ENCODE results near the gene ADGRB2.

The ADGRB2 gene, protein sequence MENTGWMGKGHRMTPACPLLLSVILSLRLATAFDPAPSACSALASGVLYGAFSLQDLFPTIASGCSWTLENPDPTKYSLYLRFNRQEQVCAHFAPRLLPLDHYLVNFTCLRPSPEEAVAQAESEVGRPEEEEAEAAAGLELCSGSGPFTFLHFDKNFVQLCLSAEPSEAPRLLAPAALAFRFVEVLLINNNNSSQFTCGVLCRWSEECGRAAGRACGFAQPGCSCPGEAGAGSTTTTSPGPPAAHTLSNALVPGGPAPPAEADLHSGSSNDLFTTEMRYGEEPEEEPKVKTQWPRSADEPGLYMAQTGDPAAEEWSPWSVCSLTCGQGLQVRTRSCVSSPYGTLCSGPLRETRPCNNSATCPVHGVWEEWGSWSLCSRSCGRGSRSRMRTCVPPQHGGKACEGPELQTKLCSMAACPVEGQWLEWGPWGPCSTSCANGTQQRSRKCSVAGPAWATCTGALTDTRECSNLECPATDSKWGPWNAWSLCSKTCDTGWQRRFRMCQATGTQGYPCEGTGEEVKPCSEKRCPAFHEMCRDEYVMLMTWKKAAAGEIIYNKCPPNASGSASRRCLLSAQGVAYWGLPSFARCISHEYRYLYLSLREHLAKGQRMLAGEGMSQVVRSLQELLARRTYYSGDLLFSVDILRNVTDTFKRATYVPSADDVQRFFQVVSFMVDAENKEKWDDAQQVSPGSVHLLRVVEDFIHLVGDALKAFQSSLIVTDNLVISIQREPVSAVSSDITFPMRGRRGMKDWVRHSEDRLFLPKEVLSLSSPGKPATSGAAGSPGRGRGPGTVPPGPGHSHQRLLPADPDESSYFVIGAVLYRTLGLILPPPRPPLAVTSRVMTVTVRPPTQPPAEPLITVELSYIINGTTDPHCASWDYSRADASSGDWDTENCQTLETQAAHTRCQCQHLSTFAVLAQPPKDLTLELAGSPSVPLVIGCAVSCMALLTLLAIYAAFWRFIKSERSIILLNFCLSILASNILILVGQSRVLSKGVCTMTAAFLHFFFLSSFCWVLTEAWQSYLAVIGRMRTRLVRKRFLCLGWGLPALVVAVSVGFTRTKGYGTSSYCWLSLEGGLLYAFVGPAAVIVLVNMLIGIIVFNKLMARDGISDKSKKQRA (N-terminal part only)

DNA sequence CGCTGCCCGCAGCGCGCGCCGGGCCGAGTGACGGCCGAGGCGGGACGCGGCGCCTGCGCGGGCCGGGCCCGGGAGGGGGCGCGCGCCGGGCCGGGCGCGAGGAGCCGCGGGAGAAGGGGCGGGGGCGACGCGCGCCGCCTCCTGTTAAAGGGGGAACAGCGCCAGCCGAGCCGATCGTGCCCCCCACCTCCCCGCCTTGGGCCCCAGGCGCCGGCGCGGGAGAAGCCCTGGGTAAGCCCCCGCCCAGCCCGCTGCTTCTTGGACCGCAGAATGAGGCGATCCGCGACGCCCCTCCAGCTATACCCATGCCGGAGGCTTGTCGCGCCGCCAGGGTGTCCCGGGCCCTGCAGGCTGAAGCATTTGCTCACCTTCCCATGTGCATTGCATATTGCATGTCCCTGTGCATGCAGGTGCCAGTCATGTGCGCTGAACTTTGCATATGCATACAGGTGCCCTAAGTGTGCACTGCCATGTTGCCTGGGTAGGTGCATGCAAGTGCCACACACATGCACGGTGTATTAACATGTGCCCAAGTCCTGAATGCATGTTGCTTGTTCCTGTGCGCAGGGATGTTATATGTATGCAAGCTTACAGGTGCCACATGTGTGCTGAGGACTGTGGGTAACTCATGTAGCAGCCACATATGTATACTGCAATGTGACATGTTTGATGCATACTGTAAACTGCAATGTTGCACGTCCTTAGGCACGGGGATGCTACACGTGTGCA lies at the start of gene ADGRB2:
Gene ADGRB2 (minus strand): TSS at position 29 of the 729 bp plus-strand sequence. CDS start 7,119 bp downstream, outside the sequence.
- no peak for DNase-seq

DNA sequence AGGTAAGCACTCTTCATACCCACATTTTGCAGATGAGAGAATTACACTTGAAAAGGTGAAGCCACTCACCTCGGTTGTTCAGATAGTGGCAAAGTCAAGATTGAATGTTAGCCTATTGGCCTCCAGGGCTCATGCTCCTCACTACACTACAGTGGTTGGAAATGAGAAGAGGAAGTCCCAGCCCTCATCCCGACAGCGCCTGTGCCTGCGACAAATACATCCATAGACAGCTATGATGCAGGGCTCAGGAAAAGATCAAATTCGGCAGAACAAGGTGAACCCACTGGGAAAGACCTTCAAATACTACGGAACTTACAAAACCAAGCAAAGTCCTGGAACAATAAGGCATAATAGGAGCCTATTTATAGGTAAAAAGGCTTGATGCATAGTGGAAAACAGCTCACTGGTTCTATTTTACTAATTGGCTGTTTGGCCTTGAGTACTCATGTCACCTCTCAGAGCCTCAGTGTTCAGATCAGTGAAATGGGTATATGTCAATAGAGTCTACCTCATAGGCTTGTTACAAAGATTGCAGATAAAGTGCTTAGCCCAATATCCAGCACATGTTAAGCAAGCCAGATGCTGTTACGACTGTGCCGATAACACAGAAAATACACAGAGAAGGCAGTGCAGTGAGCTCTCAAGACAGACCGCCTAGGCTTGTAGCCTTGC lies 48.2 kb upstream of the ADGRB2 start:
- no peak for DNase-seq

DNA sequence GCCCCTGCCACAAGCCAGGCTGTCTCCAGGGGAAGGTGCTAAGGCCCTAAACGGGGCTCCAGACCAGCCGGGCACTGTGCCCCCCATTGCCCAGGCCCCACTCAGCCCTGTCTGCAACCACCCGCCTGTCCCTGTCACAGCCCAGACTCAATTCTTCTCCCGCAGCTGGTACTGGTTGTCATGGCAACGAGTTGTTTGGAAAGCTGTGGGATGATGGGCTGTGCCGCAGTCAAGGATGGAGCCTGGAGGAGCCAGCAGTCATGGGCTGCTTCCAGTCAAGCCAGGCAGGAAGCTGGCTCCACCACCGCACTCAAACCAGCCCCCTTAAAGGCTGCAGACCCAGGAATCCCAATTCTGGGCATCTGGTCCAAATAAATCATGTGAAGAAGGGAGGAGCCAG lies 47.5 kb upstream of the ADGRB2 start:
- DNase-seq: peak; percentile 19

DNA sequence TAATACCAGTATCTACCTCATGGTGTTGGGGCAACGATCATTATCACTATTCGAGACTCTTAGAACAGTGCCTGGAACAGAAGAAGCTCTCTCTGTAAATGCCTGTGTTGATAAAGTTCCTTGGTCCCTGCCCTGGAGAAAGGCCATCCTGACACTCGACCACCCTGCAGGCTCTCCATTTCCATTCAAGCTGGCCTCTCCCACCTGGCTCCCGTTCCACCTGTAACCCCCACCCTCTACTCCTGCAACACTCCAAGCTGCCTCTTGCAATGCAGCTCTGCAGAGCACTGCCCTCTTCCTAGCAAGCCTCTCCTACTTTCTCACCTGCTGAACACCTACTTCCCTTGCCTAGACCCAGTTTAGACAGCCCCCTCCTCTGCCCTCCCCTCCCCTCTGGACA lies 45.6 kb upstream of the ADGRB2 start:
- no peak for DNase-seq

DNA sequence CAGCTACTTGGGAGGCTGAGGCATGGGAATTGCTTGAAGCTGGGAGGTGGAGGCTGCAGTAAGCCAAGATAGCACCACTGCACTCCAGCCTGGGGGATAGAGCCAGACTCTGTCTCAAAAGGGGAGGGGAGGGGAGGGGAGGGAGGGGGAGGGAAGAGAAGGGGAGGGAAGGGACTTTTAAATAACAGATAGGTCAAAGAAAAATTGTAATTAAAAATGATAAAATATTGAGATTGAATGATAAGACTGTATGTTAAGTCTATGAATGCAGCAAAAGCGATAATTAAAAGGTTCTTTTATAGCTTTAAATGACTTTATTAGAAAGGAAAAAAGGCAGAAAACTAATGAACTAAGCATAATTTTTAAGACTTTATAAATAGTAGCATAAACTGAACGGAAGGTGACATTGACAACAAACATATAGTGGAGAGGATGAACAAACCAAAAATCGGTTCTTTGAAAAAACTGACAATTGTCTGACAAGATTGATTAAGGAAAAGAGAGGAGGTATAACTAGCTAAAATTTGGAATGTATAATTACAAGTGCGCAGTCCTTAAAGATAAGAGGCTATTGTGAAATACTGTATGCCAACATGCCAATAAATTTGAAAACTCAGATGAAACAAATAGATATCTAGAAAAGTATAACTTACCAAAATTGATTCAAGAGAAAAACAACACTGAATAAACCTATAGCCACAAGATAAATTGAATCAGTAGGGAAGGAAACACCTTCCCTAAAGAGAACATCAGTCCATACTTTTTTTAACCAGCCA lies 43.3 kb upstream of the ADGRB2 start:
- DNase-seq: no peak

DNA sequence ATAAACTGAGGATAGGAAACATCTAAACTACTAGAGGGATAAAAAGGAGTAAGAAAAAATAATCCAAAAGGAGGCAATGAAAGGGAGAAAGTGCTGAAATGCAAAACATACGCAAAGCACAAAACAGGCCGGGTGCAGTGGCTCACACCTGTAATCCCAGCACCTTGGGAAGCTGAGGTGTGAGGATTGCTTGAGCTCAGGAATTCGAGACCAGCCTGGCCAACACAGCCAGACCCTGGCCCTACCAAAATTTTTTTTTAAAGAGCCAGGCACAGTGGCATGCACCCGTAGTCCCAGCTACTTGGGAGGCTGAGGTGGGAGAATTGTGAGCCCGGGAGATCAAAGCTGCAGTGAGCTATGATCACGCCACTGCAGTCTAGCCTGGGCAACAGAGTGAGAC lies 41.2 kb upstream of the ADGRB2 start:
- no peak for DNase-seq

DNA sequence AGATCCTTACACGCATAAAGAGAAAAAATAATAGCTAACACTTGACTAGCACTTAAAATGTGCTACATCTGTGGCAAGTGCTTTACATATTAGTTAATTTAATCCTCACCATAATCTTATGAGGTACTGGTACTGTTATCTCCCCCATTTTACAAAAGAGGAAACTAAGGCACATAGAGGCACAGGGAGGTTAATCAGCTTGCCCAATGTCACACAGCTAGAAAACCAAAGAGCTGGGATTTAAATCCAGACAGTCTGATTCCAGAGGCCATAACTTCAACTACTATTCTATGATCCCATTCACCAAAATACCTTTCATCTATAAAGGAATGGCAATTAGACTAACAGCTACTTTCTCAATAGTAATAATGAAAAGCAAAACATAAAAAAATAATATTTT lies 40.0 kb upstream of the ADGRB2 start:
- DNase-seq: no peak

DNA sequence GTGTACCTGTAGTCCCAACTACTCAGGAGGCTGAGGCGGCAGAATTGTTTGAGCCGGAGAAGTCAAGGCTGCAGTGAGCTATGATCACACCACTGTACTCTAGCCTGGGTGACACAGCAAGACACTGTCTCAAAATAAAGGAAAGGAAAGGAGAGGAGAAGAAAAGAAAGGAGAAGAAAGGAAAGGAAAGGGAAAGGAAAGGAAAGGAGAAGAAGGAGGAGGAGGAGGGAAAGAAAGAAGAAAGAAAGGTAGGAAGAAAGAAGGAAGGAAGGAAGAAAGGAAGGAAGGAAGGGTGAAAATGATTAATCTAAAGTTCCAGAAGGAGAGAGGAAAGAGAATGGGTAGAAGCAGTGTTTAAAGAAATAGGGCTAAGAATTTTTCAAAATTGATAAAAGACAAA lies 39.5 kb upstream of the ADGRB2 start:
- DNase-seq: no peak

DNA sequence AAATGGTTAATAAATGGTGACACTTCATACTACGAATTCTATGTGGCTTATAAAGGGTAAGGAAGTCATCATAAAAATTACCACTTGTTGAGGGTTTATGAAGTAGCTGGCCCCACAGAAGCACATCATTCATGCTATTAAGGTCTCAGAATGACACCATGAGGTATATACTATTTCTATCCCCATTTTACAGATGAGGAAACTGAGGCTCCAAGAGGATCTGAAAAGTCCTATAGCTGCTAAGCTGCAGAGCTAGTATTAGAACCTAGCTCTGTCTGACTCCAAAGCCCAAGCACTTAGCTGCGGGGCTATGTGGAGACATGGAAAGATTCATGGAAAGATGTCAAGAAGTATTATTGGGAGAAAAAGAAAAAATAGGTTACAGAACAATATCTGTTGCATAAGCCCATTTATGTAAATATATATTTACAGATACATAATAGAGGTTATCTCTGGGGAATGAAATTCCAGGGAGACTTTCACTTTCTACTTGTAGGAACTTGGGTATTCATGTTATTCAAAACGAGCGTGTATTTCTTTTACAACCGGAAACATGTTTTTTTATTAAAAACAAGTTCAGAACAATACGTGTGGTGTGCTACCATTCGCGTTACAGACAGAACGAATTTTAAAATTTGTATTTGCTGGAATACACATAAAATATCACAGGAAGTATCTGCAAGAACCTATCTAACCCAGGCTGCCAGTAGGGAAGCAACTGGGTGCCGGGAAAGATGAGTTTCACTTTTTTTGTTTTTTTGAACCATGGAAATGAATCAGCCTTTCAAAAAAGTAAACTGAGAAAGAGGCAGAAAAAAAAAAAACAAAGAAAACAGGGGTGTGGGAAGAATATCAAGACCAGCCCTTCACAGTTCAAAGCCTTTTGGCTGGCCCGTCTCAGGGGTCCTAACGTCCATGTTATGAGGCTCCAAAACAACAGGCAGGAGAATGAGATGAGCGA lies 38.3 kb upstream of the ADGRB2 start:
- DNase-seq: no peak

DNA sequence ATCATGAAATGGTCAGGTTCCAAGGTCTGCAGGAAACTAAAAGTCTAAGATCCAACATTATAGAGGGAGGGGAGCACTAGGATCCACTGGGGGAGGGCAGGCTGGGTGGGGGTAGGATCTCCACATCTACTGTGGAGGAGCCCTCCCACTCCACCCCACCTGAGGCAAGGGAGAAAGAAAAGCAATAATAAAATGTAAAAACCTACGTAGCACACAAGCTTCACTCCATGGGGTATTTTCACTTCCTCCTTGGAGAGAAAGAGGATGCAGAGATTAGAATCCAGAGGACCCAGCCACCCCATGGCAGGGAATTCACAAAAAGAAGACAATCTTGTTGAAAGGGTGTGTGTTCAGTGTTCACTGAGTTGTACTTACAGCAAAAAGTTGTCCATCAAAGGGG lies 37.3 kb upstream of the ADGRB2 start:
- DNase-seq: no peak

DNA sequence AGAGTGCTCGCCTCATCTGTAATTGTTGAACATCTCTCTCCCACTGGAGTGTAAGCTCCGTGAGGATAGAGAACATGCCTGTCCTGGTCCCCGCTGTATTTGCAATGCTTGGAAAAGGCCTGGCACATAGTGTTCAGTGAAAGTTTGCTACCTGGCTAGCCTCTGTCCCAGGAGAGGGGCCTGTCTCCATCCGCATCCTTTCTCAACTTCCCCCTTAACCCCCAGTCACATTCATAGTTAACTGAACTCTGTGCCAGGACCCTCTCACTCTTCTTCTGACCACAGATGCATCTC lies 36.5 kb upstream of the ADGRB2 start:
- DNase-seq: no peak

DNA sequence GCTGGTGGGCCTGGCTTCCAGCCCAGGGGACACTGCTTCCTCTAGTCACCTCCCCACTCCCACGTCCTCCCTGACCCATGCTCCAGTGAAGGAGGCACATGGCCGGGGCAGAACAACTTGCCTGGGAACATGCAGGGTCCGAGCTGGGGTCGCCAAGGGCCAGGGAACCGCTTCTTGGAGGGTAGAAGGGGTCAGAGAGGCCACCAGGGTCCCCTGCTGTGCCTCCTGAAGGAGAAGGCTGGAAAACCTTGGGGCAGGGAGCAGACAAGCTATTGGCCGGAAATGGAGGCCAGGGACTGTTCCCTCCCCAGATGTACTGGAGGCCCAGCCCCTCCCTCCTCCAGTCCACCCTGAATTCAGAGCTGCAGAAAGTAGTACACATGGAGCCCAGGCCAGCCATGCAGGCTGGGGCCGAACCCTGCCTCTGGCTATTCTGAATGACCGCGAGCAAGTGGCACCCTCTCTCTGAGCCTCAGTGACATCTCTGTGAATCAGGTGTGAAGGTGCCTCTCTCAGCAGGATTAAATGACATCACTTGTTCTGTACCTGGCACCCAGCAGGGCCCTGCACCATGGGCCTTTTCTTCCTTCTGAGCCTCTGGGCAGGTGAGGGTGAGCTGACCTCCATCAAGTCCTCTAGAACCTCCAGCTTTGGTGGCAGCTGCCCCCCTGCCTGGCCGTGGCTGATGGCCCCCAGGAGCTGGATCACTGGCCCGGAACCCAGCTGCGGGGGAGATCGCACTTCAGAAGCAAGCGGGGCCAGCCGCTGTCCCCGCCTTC lies 35.9 kb upstream of the ADGRB2 start:
- no peak for DNase-seq

DNA sequence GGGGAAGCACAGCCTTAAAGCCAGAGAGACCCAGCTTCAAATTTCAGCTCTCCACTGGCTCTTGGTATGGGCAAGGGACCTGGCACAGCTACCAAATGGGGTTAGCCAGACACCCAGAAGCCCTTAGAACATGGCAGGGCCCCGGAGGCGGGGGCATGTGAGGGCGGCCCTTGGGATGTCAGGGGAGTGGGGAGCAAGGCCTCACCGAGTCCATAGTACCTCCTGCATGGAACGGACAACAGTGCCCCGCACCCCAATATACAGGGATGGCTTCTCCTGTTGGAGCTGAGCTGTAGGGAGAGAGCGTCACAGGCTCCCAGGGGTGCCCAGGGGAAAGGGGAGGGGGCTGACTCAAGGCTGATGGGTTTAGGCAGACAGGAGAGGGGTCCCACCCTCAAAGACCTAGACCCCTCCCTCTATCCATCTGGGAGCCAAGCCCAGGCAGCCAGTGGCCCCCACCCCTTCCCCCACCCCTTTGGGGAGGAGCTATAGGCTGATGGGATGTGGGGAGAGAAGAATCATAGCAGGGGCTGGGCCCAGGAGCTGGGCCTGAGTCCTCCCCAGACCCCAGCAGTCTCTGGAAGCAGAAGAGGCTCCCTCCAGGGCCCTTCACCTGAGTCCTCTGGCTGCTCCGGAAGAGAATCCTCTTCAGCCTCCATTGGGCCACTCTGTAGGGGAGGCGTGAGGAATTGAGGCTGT lies 35.2 kb upstream of the ADGRB2 start:
- DNase-seq: no peak

DNA sequence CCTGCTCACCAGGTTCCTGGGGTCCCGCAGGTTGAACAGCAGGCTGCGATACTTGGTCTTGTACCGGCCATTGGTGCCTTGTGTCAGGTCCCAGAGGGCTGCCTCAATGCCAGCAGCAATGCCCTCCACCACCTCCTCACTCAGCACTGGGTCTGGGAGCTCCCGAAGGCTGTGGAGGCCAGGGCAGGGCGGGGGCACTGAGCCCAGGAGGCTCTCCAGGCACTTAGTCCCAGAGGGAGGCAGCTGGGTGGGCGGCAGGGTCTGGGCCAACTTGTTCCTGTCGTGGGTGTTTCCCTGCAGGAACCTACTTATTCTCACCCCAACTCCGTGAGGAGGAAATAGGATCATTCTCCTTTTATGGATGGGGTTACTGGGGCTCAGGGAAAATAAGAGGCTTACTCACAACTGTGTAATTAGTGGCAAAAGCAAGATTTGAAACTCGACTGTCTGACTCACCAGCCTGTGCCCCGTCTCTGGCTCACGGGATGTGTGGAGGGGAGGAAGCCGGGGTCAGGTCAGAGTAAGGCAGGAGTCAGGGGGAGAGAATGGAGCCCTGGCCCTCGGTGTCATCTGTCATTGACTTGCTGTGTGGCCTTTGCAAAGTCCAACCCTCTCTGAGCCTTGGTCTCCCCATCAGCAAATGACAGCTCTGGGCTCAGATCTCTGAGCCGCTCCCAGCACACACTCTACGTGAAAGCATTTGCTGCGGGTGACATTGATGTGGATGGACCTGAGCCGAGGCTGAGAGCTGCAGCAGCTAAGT lies 34.5 kb upstream of the ADGRB2 start:
- peak; percentile 82 for DNase-seq

DNA sequence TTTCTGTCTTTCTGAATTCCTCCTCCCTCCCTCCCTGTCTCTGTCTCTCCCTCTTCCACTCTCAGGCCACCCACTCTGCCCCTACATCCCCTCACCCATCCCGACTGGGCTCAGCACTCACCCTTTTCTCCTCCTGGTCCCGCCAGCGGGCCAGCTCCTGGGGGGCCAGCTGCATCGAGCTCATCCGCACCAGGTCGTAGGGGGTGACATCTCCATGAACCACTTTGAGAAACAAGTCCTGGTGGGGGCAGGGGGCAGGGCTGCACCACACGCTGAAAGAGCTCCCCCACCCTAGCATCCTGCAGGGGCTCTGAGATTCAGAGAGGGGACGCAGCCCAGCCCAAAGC lies 33.9 kb upstream of the ADGRB2 start:
- DNase-seq: no peak

DNA sequence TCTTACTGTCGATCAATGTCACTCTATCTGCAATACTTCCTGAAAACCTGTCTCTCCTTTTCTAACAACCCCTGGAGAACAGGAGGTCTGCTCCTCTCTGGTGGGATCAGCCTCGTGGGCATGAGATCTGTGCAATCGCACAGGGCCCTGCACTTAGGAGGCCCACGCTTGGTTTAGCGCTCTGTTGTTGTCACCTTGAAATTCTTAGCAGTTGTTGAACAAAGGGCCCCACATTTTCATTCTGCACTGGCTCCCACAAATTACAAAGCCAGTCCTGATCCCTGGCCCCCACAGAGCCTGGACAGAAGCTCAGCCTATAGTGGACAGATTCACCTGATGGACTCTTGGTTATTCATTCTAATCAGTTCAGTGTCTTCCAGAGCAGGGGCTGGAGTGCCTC lies 33.1 kb upstream of the ADGRB2 start:
- DNase-seq: no peak

DNA sequence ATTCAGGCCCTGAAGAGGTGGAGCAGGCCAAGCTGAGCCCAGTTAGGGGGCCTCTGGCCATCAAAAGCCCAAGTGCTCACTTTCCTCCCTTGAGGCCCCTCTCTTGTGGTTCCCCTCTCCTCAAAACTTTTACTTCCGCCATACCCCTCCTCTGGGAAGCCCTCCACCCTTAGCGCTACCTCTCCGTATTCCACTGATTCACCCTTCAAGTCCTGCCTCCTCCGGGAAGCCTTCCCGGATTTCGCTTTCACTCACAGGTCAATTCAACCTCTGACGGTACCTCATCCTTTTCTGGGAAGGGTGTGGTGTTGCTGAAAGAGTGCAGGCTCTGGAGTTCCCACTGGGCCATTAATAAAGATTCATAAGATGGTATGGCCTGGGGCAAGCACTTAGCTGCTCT lies 32.6 kb upstream of the ADGRB2 start:
- DNase-seq: no peak

Data from amniotic stem cell (primary cell).